ENCODE data around the gene RBM24. TPM values are rescaled to one million over a fixed set of nuclear protein-coding genes. Genes with fewer than 3 reads are reported as not detected.

Gene RBM24
- total and polyA plus RNA-seq, 2 donors from 2014 or later = 0.47 to 1.5 TPM

- no peak overlapping the region for H3K27ac ChIP-seq (ENCODE audit: low read depth in 2 of 2, low read length in 2 of 2)
- no peak overlapping the region for H3K4me3 ChIP-seq (ENCODE audit: low read length in 3 of 3)
- DNase-seq (no peak), FAIRE-seq (no peak)
- intact Hi-C loops (cut with DNase I) = no loop called here
- no peak overlapping the region for H3K9ac ChIP-seq (ENCODE audit: low read length in 3 of 3)
- no peaks in the 10 kb centered on the region for H3K36me3 ChIP-seq (ENCODE audit: control insufficient read depth in 2 of 3, insufficient read depth in 3 of 3, low read length in 3 of 3)
- no peaks in the 10 kb centered on the region for H3K9me3 ChIP-seq (ENCODE audit: control insufficient read depth in 2 of 3, insufficient read depth in 1 of 3, low read length in 3 of 3)
- no peaks in the 10 kb centered on the region for H3K4me1 ChIP-seq (ENCODE audit: control insufficient read depth in 2 of 3, insufficient read depth in 2 of 3, low read depth in 1 of 3, low read length in 3 of 3)
- TF ChIP-seq CTCF (IDR thresholded peaks at IDR 0.05; ENCODE audit: borderline replicate concordance, extremely low read depth, insufficient read depth) = no peak
- H3K27me3 ChIP-seq (ENCODE audit: control insufficient read depth, insufficient read depth, low read length) = no peaks in the 10 kb centered on the region
These were observed 30.9 kb upstream of the RBM24 start for GRCh38 chr6:17250237-17250636.

GRCh38 chr6:17251953-17252352 lies 29.2 kb upstream of the RBM24 start:
- no peak for TF ChIP-seq CTCF (IDR thresholded peaks at IDR 0.05; ENCODE audit: borderline replicate concordance, extremely low read depth, insufficient read depth)
- Histone ChIP-seq H3K9ac (ENCODE audit: low read length in 3 of 3) (no peak overlapping the region), H3K27me3 (ENCODE audit: control insufficient read depth, insufficient read depth, low read length) (no peaks in the 10 kb centered on the region), H3K4me1 (ENCODE audit: control insufficient read depth in 2 of 3, insufficient read depth in 2 of 3, low read depth in 1 of 3, low read length in 3 of 3) (no peaks in the 10 kb centered on the region), H3K4me3 (ENCODE audit: low read length in 3 of 3) (no peak overlapping the region), H3K27ac (ENCODE audit: low read depth in 2 of 2, low read length in 2 of 2) (no peak overlapping the region), H3K36me3 (ENCODE audit: control insufficient read depth in 2 of 3, insufficient read depth in 3 of 3, low read length in 3 of 3) (no peaks in the 10 kb centered on the region), H3K9me3 (ENCODE audit: control insufficient read depth in 2 of 3, insufficient read depth in 1 of 3, low read length in 3 of 3) (no peaks in the 10 kb centered on the region)
- intact Hi-C loops (cut with DNase I) = no loop called here
- FAIRE-seq = no peak
- no peak for DNase-seq

GRCh38 chr6:17258749-17259148 lies 22.4 kb upstream of the RBM24 start:
- Histone ChIP-seq H3K9me3 (ENCODE audit: control insufficient read depth in 2 of 3, insufficient read depth in 1 of 3, low read length in 3 of 3) (no peaks in the 10 kb centered on the region), H3K27ac (ENCODE audit: low read depth in 2 of 2, low read length in 2 of 2) (no peak overlapping the region), H3K27me3 (ENCODE audit: control insufficient read depth, insufficient read depth, low read length) (no peaks in the 10 kb centered on the region), H3K4me3 (ENCODE audit: low read length in 3 of 3) (no peak overlapping the region), H3K9ac (ENCODE audit: low read length in 3 of 3) (no peak overlapping the region), H3K4me1 (ENCODE audit: control insufficient read depth in 2 of 3, insufficient read depth in 2 of 3, low read depth in 1 of 3, low read length in 3 of 3) (no peaks in the 10 kb centered on the region), H3K36me3 (ENCODE audit: control insufficient read depth in 2 of 3, insufficient read depth in 3 of 3, low read length in 3 of 3) (no peaks in the 10 kb centered on the region)
- no peak for DNase-seq
- FAIRE-seq = no peak
- intact Hi-C loops (cut with DNase I) = no loop called here
- TF ChIP-seq CTCF (IDR thresholded peaks at IDR 0.05; ENCODE audit: borderline replicate concordance, extremely low read depth, insufficient read depth) = no peak

GRCh38 chr6:17265570-17265969 lies 15.6 kb upstream of the RBM24 start:
- intact Hi-C loops (cut with DNase I) = no loop called here
- H3K9me3 ChIP-seq (ENCODE audit: control insufficient read depth in 2 of 3, insufficient read depth in 1 of 3, low read length in 3 of 3) = no peaks in the 10 kb centered on the region
- FAIRE-seq (no peak), DNase-seq (no peak)
- no peak overlapping the region for H3K4me3 ChIP-seq (ENCODE audit: low read length in 3 of 3)
- H3K4me1 ChIP-seq (ENCODE audit: control insufficient read depth in 2 of 3, insufficient read depth in 2 of 3, low read depth in 1 of 3, low read length in 3 of 3) = no peaks in the 10 kb centered on the region
- no peaks in the 10 kb centered on the region for H3K27me3 ChIP-seq (ENCODE audit: control insufficient read depth, insufficient read depth, low read length)
- TF ChIP-seq CTCF (IDR thresholded peaks at IDR 0.05; ENCODE audit: borderline replicate concordance, extremely low read depth, insufficient read depth) = no peak
- H3K27ac ChIP-seq (ENCODE audit: low read depth in 2 of 2, low read length in 2 of 2) = no peak overlapping the region
- H3K9ac ChIP-seq (ENCODE audit: low read length in 3 of 3) = no peak overlapping the region
- H3K36me3 ChIP-seq (ENCODE audit: control insufficient read depth in 2 of 3, insufficient read depth in 3 of 3, low read length in 3 of 3) = no peaks in the 10 kb centered on the region
